Neuronal stem cell (in vitro differentiated cells): Measurements from ENCODE around the gene C21orf58.
A peak's percentile ranks its signal among the peaks of the same experiment; 100 is the strongest.

ENCODE experiments used
- DNase-seq: peaks from one replicate; pipeline ENCODE4 v3.0.0-alpha.2; 2013; ENCODE audit warnings: low spot score
- H2AFZ ChIP-seq: one replicate; pipeline ENCODE4 v1.6.1; 2013; ENCODE audit warnings: mild to moderate bottlenecking, low read length, inconsistent platforms
- H2AK5ac ChIP-seq: 2 replicates; pipeline ENCODE4 v1.6.1; 2013; ENCODE audit warnings: low read depth, mild to moderate bottlenecking, inconsistent platforms, low read length, moderate library complexity, mixed read lengths
- H2BK120ac ChIP-seq: 2 replicates; pipeline ENCODE4 v1.6.1; 2013; ENCODE audit warnings: low read depth, mild to moderate bottlenecking, inconsistent platforms, low read length, moderate library complexity, mixed read lengths
- H2BK12ac ChIP-seq: one replicate; pipeline ENCODE4 v1.6.1; 2013; ENCODE audit warnings: low read length, inconsistent platforms
- H2BK15ac ChIP-seq: 2 replicates; pipeline ENCODE4 v1.6.1; 2013; ENCODE audit warnings: mild to moderate bottlenecking, low read length, inconsistent platforms, mixed read lengths
- H2BK5ac ChIP-seq: one replicate; pipeline ENCODE4 v1.6.1; 2013; ENCODE audit warnings: inconsistent platforms, mild to moderate bottlenecking, low read length, moderate library complexity
- H3K14ac ChIP-seq: one replicate; pipeline ENCODE4 v1.6.1; 2013; ENCODE audit warnings: low read length, inconsistent platforms
- H3K18ac ChIP-seq: 2 replicates; pipeline ENCODE4 v1.6.1; 2013; ENCODE audit warnings: low read length, inconsistent platforms
- H3K23ac ChIP-seq: 2 replicates; pipeline ENCODE4 v1.6.1; 2013; ENCODE audit warnings: low read depth, mild to moderate bottlenecking, mixed read lengths, low read length, inconsistent platforms; ENCODE audit not compliant: poor library complexity
- H3K27ac ChIP-seq: replicated peaks from 3 replicates; pipeline ENCODE4 v1.5.1; 2013; ENCODE audit warnings: low read length, inconsistent platforms
- H3K27me3 ChIP-seq, 3 experiments: 2 replicates each; pipeline ENCODE4 v1.6.1; 2013; ENCODE audit warnings: low read length in 3 of 3, mild to moderate bottlenecking in 2 of 3, inconsistent platforms in 1 of 3, low read depth in 1 of 3, mixed read lengths in 1 of 3, moderate library complexity in 1 of 3; ENCODE audit not compliant: control insufficient read depth in 3 of 3, insufficient read depth in 3 of 3
- H3K36me3 ChIP-seq, 2 donors: replicated peaks in 1 of 2; 2 replicates each; pipeline ENCODE4 v1.6.1; 2013; ENCODE audit warnings: low read length in 2 of 2; ENCODE audit not compliant: control insufficient read depth in 2 of 2, insufficient read depth in 2 of 2
- H3K4ac ChIP-seq: 2 replicates; pipeline ENCODE4 v1.6.1; 2013; ENCODE audit warnings: inconsistent platforms, mild to moderate bottlenecking, low read length, moderate library complexity
- H3K4me1 ChIP-seq, 2 donors: 1 replicate in 1 of 2; 2 replicates in 1 of 2; pipeline ENCODE4 v1.6.1; 2013; ENCODE audit warnings: low read length in 2 of 2, low read depth in 1 of 2; ENCODE audit not compliant: control insufficient read depth in 2 of 2, insufficient read depth in 1 of 2
- H3K4me2 ChIP-seq: one replicate; pipeline ENCODE4 v1.6.1; 2013; ENCODE audit warnings: mild to moderate bottlenecking, low read length, inconsistent platforms; ENCODE audit not compliant: insufficient read depth, poor library complexity, severe bottlenecking
- H3K4me3 ChIP-seq, 2 donors: 2 replicates each; pipeline ENCODE4 v1.5.1; 2013; ENCODE audit warnings: low read length in 2 of 2, mild to moderate bottlenecking in 2 of 2, inconsistent platforms in 1 of 2, moderate library complexity in 1 of 2
- H3K79me1 ChIP-seq: one replicate; pipeline ENCODE4 v1.6.1; 2013; ENCODE audit warnings: low read depth, mild to moderate bottlenecking, inconsistent platforms, low read length, moderate library complexity
- H3K9ac ChIP-seq: one replicate; pipeline ENCODE4 v1.6.1; 2013; ENCODE audit warnings: mild to moderate bottlenecking, low read depth, low read length, inconsistent platforms; ENCODE audit not compliant: poor library complexity
- H3K9me3 ChIP-seq, 2 donors: replicated peaks in 1 of 2; 2 replicates each; pipeline versions ENCODE3 to v1.6.1; 2013; ENCODE audit warnings: low read length in 2 of 2, mild to moderate bottlenecking in 2 of 2, inconsistent platforms in 1 of 2, low read depth in 1 of 2, mixed read lengths in 1 of 2, moderate library complexity in 1 of 2; ENCODE audit not compliant: control insufficient read depth in 2 of 2, insufficient read depth in 1 of 2
- H4K8ac ChIP-seq: one replicate; pipeline ENCODE4 v1.6.1; 2013; ENCODE audit warnings: low read depth, mild to moderate bottlenecking, inconsistent platforms, low read length, moderate library complexity
- H4K91ac ChIP-seq: one replicate; pipeline ENCODE4 v1.6.1; 2013; ENCODE audit warnings: low read length, low read depth, mild to moderate bottlenecking, inconsistent platforms; ENCODE audit not compliant: poor library complexity
- WGBS, 2 donors: extraction: QIAGEN DNeasy Blood & Tissue Kit; methylation state at CpG; one replicate each; pipeline ENCODE4 v1.1.7; 2013; ENCODE audit warnings: missing lambda C conversion rate in 2 of 2, mixed read lengths in 1 of 2; ENCODE audit not compliant: insufficient read length in 2 of 2, insufficient replicate concordance in 1 of 2; ENCODE audit errors: extremely low coverage in 2 of 2; 5-methylcytosine and 5-hydroxymethylcytosine counted together

The C21orf58 gene

GRCh38 chr21:46366966-46367365, 43.3 kb upstream of the C21orf58 start:
- H3K4me2 ChIP-seq = no peak overlapping the region
- no peak overlapping the region for H2BK120ac ChIP-seq
- no peak overlapping the region for H2AK5ac ChIP-seq
- H3K23ac ChIP-seq = no peak overlapping the region
- no peak for DNase-seq
- no peak overlapping the region for H4K8ac ChIP-seq
- no peak overlapping the region for H3K9ac ChIP-seq
- WGBS, 2 donors = no CpG with 5 or more reads among the region's 20 CpGs
- H3K4ac ChIP-seq = no peak overlapping the region
- no peaks in the 10 kb centered on the region for H3K27me3 ChIP-seq
- H2BK15ac ChIP-seq = no peak overlapping the region
- H2AFZ ChIP-seq = no peak overlapping the region
- peaks cover 11% of the 10 kb centered on the region for H3K79me1 ChIP-seq
- no peak overlapping the region for H2BK5ac ChIP-seq
- H4K91ac ChIP-seq = no peak overlapping the region
- peaks cover 5 to 6% of the 10 kb centered on the region in 2 donors for H3K9me3 ChIP-seq
- H3K14ac ChIP-seq = no peak overlapping the region
- no peak overlapping the region for H3K4me3 ChIP-seq
- H3K18ac ChIP-seq = no peak overlapping the region
- peaks cover 0 to 2% of the 10 kb centered on the region in 2 donors for H3K4me1 ChIP-seq
- H3K27ac ChIP-seq = no peak overlapping the region
- H2BK12ac ChIP-seq = no peak overlapping the region
- H3K36me3 ChIP-seq = peaks cover 40 to 83% of the 10 kb centered on the region in 2 donors

GRCh38 chr21:46366561-46366960, 42.9 kb upstream of the C21orf58 start:
- Histone ChIP-seq H3K9me3 (peaks cover 2 to 5% of the 10 kb centered on the region in 2 donors), H2BK12ac (no peak overlapping the region), H2AFZ (no peak overlapping the region), H3K14ac (no peak overlapping the region), H2BK120ac (no peak overlapping the region), H3K23ac (no peak overlapping the region), H3K4me3 (no peak overlapping the region), H3K36me3 (peaks cover 36 to 83% of the 10 kb centered on the region in 2 donors), H3K18ac (no peak overlapping the region), H3K27me3 (no peaks in the 10 kb centered on the region), H4K8ac (no peak overlapping the region), H2BK15ac (no peak overlapping the region), H3K27ac (no peak overlapping the region), H3K79me1 (peaks cover 7% of the 10 kb centered on the region), H3K4ac (no peak overlapping the region), H3K9ac (no peak overlapping the region), H3K4me1 (no peaks in the 10 kb centered on the region), H4K91ac (no peak overlapping the region), H2BK5ac (no peak overlapping the region), H3K4me2 (no peak overlapping the region), H2AK5ac (no peak overlapping the region)
- no CpG with 5 or more reads among the region's 19 CpGs for WGBS, 2 donors
- DNase-seq = no peak

- H3K27ac ChIP-seq = no peak overlapping the region
- no peak overlapping the region for H4K8ac ChIP-seq
- no peak overlapping the region for H3K4me2 ChIP-seq
- H2AK5ac ChIP-seq = no peak overlapping the region
- peaks cover 2 to 5% of the 10 kb centered on the region in 2 donors for H3K9me3 ChIP-seq
- H4K91ac ChIP-seq = no peak overlapping the region
- H3K4me3 ChIP-seq = no peak overlapping the region
- no peak overlapping the region for H3K23ac ChIP-seq
- H3K27me3 ChIP-seq = no peaks in the 10 kb centered on the region
- H2BK12ac ChIP-seq = no peak overlapping the region
- no peak overlapping the region for H2AFZ ChIP-seq
- DNase-seq = no peak
- no peak overlapping the region for H2BK120ac ChIP-seq
- no peak overlapping the region for H2BK15ac ChIP-seq
- no peak overlapping the region for H3K4ac ChIP-seq
- H3K14ac ChIP-seq = no peak overlapping the region
- no CpG with 5 or more reads among the region's 11 CpGs for WGBS, 2 donors
- peaks cover 36 to 85% of the 10 kb centered on the region in 2 donors for H3K36me3 ChIP-seq
- H3K9ac ChIP-seq = no peak overlapping the region
- H3K18ac ChIP-seq = no peak overlapping the region
- H3K79me1 ChIP-seq = peaks cover 5% of the 10 kb centered on the region
- no peak overlapping the region for H2BK5ac ChIP-seq
- H3K4me1 ChIP-seq = no peaks in the 10 kb centered on the region
These were observed 42.4 kb upstream of the C21orf58 start for GRCh38 chr21:46366091-46366490.

- H2BK5ac ChIP-seq = no peak overlapping the region
- H3K27ac ChIP-seq = no peak overlapping the region
- no CpG with 5 or more reads among the region's 16 CpGs for WGBS, 2 donors
- no peaks in the 10 kb centered on the region for H3K4me1 ChIP-seq
- H3K27me3 ChIP-seq = no peaks in the 10 kb centered on the region
- peaks cover 36 to 84% of the 10 kb centered on the region in 2 donors for H3K36me3 ChIP-seq
- no peak overlapping the region for H3K18ac ChIP-seq
- peaks cover 4% of the 10 kb centered on the region for H3K79me1 ChIP-seq
- H2BK12ac ChIP-seq = no peak overlapping the region
- no peak overlapping the region for H4K91ac ChIP-seq
- H2BK15ac ChIP-seq = no peak overlapping the region
- peaks cover 2 to 5% of the 10 kb centered on the region in 2 donors for H3K9me3 ChIP-seq
- H3K9ac ChIP-seq = no peak overlapping the region
- H3K4ac ChIP-seq = no peak overlapping the region
- no peak overlapping the region for H3K4me2 ChIP-seq
- H4K8ac ChIP-seq = no peak overlapping the region
- no peak overlapping the region for H2BK120ac ChIP-seq
- H3K14ac ChIP-seq = no peak overlapping the region
- no peak overlapping the region for H2AK5ac ChIP-seq
- DNase-seq = no peak
- H2AFZ ChIP-seq = no peak overlapping the region
- H3K23ac ChIP-seq = no peak overlapping the region
- peak overlapping the region in 1 of 2 donors; percentile 49 for H3K4me3 ChIP-seq
These were observed 40.0 kb upstream of the C21orf58 start for GRCh38 chr21:46363698-46364097.
